ENCODE results near the gene CAMK2A.
"Not testable (repeated sequence)": the region's sequence is repeated elsewhere in the genome, so short reads cannot be mapped to it uniquely, and the experiment has no call there.

Gene CAMK2A

DNA sequence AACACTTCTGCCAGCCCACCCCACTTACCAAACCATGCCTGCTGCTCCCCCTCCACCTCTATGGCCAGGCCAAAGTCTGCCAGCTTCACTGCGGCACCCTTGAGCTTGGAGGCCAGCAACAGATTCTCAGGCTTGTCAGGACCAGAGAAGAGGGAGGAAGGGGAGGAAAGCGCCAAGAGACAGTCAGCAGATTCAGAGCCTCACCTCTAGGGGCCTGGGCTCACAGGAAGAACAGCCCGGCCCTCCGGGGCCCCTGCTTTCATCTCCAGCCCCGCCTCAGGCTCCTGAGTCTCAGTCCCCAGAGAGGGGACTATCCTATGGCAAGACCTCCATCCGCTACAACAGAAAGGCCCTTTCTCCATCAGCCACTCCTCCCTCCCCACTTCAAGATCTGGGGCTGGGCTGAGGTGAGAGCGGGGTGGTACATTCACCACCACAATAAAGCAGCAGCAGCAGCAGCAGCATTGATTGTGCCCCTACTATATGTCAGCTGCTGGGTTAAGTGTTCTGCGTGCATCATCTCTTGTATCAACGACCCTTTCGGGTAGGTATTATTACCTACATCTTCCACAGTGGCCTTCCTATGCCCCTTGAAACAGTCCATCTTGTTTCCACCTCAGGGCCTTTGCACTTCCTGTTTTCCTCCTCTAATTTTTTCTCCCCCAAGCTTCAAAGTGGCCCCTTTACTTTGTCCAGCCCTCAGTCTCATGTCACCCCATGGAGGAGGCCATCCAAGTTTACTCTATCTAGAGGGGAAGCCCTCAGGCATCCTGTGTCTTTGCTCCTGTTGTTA is 36.0 kb downstream of the CAMK2A start:
- no peak for DNase-seq

DNA sequence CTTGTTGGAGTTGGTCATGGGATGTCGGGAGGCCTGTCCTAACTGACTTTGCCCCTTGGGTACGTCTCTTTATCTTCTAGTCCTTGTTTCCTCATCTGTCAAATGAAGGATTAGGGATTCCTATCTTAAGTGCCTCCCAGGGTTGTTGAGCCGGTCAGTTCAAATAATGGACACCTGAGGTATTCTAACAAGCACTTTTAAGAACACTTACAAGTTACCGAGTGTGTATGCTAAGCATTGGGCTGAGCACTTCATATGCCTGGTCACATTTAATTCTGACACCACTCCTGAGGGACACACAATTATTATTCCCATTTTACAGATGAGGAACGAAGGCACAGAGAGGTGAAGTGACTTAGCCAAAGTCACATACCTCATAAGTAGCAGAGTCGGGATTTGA is 37.1 kb downstream of the CAMK2A start:
- DNase-seq: no peak

DNA sequence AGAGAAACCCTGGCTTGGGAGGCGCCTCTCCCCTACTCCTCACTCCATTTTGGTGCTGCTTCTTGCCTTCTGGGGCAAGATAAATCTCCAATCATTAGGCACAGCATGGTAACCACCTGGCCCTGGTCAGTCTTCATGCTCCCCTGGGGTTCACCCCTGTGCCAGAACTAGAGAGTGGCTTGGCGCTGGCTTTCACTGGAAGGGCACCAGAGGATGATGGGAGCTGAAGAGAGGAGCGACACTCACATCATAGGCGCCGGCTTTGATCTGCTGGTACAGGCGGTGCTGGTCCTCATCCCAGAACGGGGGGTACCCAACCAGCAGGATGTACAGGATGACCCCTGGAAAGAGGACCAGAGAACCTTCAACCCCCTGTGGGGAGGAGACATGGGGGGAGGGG is 38.1 kb downstream of the CAMK2A start:
- DNase-seq: no peak

DNA sequence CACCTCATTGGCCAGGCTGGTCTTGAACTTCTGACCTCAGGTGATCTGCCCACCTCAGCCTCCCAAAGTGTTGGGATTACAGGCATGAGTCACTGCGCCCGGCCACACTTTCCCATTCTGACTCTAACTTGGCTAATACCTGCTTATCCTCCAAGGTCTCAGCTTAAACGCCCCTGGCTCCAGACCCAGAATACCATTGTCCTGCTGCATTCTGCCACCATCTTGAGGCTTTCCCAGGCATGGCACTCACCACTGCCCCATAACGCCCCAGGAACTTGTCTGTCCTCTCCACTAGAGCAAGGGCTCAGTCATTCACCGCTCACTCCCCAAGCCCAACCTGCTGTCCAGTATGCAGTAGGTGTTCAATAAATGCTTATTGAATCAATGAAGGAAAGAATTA is 39.8 kb downstream of the CAMK2A start:
- DNase-seq: no peak

DNA sequence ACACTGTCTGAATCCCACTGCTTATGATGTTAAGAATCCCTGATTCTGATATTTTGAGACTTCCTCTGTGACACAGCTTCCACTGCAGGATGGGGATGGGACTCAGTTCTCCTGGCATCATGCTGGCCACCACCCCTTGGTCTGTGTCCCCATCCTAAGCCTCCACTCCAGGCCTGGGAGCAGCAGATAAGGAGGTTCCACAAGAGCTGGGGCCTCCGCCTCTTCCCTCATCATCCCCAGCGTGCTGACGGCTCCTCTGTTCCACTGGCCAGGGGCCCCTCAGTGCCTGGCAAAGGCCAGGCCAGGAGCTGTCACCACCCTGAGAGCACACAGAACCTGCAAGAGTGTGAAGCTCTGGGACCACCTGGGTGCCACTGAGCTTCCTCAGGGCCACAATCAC is 40.6 kb downstream of the CAMK2A start:
- DNase-seq: no peak

DNA sequence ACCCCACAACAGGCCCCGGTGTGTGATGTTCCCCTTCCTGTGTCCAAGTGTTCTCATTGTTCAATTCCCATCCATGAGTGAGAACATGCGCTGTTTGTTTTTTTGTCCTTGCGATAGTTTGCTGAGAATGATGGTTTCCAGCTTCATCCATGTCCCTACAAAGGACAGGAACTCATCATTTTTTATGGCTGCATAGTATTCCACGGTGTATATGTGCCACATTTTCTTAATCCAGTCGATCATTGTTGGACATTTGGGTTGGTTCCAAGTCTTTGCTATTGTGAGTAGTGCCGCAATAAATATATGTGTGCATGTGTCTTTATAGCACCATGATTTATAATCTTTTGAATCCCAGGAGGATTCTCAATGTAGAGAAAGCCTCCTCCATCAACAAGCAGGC is 41.1 kb downstream of the CAMK2A start:
- DNase-seq: not testable (repeated sequence)

DNA sequence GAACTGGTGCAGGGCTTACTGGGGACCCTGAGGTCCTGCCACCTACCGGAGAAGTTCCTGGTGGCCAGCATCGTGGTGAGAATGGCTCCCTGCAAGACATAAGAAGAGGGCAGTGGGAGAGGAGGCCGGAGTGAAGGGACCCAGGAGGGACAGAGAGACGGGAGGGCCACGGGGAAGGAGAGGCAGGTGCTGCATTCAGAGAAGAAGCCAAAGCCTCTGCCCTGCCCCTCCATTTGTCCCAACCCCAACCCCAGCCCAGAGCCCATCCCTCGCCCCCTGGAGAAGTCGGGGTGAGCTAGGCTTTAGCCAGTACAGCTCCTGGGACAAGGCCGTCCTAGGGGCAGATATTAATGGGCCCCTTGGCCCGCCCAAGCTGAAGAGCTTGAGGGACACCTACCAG is 41.8 kb downstream of the CAMK2A start:
- DNase-seq: no peak

DNA sequence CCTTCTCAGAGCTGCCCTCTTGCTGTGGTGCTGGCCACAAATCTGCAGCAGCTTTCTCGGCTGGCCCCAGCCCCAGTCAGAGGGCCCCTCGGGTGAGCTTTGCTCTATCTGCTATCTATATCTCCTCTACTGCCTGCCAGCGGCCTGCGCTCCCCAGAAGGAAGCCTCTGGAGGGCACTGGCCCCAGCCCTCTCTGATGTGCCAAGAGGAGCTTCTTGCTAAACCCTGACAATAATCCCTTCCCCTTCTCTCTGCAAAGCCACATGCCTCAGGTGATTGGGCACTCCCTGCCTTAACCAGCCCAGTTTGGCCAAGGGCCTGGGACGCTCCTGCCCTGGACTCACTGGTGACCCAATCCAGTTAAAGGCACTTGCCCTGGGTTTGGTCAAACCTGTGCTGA is 42.7 kb downstream of the CAMK2A start:
- no peak for DNase-seq

DNA sequence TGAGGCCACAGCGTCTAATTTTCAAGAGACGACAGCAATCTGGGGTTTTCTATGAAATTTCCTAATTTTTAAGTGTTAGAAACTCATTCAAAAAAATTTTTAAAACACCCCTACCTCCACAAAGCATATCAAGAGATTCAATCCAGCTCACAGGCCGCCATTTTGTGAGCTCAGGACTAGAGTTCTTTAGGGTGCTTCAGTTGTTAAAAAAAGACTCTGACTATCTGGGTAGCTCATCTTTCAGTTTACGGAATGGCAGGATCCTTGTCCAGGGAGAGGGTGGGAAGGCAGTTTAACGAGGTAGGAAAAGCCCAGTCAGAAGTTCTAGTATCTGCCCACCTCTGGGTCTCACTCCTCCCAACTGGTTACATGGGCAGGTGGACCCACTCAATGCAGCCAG is 43.1 kb downstream of the CAMK2A start:
- no peak for DNase-seq

DNA sequence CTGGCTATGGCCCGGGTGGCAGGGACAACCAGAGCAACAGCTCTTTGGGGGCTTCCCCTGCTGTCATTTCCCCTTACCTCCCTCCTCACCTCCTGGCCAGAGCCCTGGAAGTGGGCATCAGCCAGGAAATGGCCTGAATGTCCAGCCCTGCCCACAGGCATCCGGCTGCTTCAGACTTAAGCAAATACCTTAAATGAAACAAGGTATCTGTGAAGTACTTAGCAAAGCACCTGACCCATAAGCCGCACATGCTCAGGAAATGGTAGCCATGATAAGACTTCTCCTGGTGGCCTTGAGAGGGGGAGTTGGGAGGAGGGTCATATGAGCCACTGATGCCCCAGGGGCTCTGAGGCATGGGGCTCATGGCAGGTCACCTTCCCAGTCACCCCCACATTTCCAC is 43.8 kb downstream of the CAMK2A start:
- DNase-seq: no peak

DNA sequence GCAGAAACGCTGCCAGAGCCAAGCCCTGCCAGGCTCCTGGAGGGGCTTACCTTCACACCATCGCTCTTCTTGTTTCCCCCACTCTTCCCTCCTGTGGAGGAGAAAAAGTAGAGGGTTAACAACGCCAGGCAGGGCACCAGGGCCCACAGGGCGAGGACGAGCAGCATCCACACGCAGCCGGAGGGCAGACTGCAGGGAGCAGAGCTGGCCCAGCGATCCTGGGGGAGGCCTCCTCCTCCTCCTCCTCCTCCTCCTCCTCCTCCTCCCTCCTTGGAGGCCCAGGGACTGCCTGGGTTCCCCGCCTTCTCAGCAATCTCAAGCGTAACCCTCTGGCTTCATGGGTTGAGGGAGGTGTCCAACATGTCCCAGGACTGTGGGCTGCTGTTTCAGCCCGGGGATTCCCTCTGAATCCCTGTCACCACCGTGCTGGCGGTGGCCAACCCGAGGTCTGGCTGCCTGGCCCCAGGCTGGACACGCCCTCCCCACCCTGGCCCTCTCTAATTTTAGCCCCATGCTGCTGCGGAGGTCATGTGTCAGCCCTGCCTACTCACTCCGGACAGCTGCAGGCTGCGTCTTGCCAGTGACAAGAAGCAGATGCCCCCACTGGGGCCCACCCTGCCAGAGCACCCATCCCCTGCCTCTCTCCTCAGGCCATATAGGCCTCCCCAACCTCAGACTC is 44.3 kb downstream of the CAMK2A start:
- DNase-seq: no peak

DNA sequence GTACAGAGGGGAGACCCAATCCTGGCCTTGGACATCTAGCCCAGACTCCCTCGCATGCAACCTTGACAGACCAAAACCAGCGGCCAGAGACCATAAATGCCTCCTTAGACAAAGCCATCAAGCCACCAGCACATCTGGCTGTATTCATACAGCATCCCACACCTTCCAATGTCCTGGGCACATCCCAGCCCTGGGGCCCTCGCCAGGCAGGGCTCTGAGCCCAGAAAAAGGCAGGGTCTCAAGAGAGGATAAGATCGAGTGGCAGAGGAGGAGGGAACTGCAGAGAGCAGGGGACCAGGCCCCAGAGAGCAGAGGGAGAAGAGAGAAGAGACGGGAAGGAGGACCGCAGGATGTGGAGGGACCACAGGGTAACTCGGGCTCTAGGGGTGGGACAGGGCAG is 45.4 kb downstream of the CAMK2A start:
- DNase-seq: no peak

DNA sequence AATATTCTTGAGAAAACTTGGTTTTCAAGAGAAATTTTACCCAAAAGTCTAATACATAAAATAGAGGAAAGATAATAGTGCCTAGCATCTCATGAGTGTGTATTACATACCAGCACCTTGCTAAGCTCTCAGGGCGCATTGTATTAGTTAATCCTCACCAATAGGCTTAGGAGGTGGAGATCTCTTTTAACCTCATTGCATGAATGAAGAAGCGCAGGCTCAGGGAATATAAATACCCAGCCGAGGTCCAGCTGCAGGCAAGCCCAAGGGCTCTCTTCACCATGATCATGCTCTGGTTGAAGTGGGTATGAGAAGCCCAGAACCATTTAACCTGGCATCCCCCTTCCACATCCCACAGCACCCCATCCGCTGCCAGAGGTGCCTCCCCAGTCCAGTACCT is 46.0 kb downstream of the CAMK2A start:
- DNase-seq: no peak

DNA sequence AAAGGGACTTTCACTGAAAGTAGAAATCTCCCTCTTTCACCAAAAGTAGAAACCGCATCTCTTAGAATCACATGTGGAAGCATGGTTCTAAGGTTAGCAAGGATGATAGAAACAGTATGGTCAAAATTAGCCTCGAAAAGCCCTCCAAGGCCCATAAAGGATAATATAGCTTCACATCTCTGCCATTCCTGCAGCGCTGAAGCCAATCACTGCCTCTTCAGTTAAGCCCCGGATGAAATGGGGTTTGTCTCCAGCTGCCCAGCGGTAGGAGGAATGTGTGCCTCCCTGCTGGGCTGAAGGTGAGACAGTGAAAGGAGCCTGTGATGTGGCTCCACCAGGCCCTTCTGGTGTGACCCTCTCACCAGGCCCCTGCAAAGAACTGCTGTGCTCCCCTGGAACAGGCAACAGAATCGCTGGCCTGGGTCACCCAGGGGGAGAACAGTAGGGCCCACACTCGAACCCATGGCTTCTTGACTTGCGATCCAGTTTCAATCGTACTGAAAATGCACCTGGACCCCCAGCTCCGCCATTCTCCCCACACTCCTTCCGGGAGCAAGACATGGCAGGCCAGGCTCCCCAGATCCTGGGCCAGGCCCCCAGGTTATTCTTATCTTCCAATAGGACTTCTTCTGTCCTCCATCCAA is 47.2 kb downstream of the CAMK2A start:
- DNase-seq: no peak

DNA sequence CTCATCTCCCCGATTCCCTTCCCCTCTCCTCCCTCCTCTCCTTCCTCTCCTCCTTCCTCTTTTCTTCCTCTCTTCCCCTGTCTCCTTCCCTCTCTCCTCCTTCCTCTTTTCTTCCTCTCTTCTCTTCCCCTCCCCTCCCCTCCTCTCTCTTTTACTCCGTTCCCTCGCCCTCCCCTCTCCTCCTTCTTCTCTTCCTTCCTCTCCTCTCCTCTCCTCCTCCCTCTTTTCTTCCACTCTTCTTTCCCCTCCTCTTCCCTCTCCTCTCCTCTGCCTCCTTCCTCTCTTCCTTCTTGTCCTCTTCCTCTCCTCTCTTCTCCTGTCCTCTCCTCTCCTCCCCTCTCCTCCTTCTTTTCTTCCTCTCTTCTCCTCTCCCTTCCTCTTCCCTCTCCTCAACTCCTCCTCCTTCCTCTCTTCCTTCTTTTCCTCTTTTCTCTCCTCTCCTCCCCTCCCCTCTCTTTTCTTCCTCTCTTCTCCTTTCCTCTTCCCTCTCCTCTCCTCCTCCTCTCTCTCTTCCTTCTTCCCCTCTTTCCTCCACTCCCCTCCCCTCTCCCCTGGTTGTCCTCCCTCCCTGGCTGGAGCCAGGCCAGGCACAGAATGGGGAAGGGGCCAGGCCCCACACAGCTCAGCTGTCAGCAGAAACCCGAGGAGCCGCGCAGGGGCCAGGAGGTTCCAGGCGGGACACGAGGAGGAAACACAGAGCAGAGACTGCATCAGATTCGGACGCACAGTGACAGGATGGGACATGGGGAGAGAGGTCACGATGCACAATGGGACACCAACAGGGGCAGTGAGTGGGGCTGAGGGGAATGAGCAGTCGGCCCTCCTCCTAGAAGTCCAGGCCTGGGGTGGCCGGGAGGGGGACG is 48.0 kb downstream of the CAMK2A start:
- DNase-seq: no peak

DNA sequence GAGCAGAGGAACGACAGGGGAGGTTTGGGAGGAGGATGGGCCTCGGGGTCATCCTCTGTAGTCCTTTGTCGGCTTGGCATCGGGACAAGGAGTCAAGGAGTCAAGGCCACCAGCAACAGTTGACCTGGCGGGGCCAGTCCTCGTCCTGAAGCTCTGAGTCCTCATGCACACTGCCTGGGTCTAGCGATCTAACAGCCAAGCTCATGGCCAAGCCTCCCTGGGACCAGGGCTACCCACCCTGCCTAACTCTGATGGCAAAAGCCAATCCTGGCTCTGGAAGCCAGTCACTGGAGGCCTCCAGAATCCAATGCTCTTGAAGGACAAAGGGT is 49.8 kb downstream of the CAMK2A start:
- no peak for DNase-seq

DNA sequence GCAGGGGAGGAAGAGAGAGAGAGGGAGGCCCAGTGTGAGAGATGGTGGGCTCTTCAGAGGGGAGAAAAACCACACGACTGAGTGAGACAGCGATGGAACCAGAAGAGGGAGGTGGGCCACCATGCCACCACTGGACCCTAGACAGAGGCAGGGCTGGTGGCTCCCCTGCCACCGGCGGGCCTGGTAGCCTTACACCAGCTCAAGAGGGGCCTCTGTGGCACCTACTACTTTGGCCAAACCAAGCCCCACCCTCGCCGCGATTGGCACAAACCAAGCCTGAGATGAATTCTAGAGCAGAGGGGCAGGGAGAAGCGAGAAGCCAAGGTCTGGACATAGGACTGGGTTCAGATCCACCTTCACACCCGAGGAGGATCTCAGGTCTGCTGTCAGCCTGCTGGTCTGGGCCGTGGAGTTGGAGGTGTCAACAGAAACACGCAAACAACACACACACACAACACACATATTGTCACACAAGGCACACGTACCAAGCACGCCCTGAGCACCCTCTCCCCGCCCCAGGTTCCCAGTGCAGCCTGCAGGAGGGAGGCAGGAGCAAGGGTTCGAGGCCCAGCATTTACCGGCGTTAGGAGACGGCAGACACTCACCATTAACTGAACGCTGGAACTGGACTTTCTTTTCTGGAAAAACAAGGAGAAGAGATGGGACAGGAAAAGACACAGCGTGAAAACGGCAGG is 50.3 kb downstream of the CAMK2A start:
- no peak for DNase-seq

DNA sequence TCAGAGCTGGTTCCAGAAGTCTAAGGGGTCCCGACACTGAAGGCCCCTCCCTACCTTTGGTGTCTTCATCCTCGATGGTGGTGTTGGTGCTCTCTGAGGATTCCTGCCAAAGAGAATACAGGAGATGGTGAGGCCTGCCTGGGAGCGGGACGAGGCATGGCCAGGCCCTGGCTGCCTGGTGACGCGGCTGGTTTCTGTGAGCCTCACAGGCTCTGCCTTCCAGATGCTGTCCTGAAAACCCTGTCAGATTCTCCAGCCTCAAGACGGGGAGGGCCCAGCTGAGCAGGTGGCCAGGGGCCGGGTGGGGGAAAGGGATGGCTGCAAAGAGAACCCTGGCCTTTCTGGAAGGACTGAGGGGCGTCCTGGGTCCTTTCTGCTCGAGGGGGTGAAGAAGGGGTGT is 50.9 kb downstream of the CAMK2A start:
- no peak for DNase-seq

DNA sequence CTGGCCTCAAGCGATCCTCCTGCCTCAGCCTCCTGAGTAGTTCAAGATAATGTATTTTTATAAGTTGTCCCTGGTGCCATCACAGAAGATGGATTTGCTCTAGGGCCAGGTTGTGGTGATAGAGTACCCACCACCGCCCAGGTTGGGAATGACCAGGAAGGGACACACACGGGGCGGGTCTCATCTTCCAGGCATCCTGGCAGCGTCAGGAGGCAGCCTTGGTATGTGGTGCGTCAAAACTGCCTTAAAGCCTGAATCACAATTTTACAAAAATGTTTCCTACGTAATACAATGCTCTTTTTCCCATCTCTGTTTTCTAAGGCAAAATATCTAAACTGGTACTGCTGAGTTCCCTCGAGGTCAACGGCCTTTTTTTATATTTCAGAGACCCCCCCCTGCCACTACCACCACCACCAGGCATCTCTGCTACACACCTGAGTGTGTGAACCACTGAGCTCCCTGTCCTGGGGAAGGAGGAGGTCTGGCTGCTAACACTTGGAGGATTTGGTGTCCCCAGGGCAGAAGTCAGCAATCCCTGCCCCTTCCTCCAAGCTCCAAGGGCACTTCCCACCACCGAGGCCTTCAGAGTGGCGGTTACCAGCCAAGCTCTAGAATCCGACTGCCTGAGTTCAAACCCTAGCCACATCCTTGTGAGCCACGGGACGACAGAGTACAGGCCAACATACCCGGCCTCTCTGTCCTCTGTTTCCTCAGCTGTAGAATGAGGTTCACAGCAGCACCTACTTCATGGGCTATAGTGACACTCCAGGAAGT is 52.4 kb downstream of the CAMK2A start:
- DNase-seq: no peak

DNA sequence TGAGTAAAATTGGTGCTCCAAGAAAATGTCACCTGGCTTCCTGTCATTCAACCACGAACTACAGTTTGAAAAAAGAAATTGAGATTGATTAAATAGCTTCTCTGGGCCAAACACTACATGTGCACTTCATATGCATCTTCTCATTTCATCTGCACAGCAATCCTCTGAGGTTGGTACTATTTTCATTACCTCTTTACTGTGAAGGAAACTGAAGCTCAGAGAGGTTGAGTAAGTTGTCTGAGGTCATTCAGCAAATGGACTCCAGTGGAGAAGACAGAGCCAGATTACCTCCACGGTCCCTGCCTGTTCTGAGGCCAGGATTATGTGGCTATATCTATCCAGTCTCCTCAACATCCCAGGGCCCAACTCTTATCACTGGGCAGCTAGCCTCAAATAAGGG is 53.3 kb downstream of the CAMK2A start:
- no peak for DNase-seq

DNA sequence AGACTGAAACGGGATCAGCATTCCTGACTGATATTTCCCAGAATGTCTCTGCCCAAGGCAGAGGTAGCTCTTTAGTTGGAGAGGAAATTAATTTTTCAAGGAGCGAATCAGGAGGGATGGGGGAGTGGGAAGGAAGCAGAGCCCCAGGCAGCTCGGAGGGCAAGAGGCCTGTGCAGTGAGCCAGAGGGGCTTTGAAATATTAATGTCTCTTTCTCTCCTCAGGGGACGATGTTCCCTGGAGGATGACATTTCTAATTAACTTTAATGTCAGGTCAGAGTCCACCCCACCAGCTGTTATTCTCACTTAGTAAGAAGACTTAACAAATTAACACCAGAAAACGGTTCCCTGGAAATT is 54.1 kb downstream of the CAMK2A start:
- no peak for DNase-seq
